Stimulated activated CD8-positive, alpha-beta memory T cell treated with anti-CD3 and anti-CD28 coated beads, Interleukin-2, amount 100 ng/mL, for 1 hour (primary cell): ENCODE data around the gene DCDC2.
"Not testable (repeated sequence)": the region's sequence is repeated elsewhere in the genome, so short reads cannot be mapped to it uniquely, and the experiment has no call there.

Experiments
- DNase-seq, 2 donors: peaks; one replicate each; pipeline ENCODE4 v3.0.0-alpha.2; 2020; ENCODE audit warnings: low read depth in 2 of 2

DCDC2 gene

GRCh38 chr6:24148154-24148570, 209.7 kb downstream of the DCDC2 start:
- DNase-seq: no peak

DNA sequence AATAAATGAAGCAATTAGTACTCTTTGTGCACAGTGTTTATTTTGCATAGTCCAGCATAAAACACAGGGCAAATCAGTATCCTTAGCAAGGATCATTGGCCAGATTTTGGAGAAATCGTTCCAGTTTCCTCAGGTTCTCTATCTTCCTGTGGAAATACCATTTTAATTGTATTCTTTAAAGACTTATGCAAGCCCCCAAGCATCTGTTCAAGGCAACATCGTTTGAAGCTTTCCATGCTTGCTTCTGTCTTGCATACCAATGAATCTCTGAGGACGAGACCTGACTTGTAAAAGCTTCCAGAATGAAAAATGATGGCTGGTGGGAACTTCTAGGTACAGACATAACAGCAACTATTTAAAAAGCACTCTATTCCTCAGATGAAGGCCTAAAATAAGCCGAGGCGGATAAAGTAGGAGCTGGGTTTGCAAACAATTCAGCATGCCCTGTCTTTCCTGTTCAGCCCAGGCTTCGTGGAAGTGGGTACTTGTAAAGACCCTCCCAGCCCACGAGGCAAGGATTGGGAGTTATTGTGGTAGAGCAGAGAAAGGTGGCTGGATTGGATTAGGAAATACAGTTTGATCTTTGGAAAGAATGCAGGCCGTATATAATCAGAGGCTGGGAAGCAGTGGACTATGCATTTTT, 210.2 kb downstream of the DCDC2 start:
- no peak for DNase-seq

GRCh38 chr6:24146871-24147270, 211.0 kb downstream of the DCDC2 start:
- DNase-seq: no peak

- DNase-seq: no peak
Measured at GRCh38 chr6:24145690-24146131, 212.1 kb downstream of the DCDC2 start.

DNA sequence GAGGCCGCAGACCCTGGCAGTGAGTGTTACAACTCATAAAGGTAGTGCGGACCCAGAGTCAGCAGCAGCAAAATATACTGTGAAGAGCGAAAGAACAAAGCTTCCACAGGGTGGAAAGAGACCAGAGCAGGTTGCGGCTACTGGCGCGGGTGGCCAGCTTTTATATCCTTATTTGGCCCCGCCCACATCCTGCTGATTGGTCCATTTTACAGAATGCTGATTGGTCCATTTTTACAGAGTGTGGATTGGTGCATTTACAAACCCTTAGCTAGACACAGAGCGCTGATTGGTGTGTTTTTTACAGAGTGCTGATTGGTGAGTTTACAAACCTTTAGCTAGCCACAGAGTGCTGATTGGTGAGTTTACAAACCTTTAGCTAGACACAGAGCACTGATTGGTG, 215.1 kb downstream of the DCDC2 start:
- DNase-seq: not testable (repeated sequence)

DNA sequence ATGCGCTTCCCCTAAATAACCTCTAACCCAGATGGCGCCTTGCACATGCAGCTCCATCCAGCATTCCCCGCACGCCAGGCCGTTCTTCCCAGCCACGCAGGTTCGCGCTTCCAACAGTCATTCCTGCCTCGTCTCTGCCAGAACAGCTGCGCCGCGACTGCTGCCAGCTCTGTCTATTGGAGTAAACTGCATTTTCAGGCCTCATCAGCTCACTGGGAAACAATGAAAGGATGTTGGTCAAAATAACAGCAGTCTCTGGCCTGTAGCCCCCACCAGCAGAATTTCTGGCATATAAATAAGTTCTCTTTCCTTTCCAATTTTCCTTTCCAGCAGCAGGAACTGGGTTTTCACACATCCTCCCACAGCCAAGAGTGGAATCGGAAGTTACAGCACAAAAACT, 217.3 kb downstream of the DCDC2 start:
- DNase-seq: no peak

- no peak for DNase-seq
Measured at GRCh38 chr6:24139639-24140038, 218.2 kb downstream of the DCDC2 start.

- no peak for DNase-seq
Measured at GRCh38 chr6:24139080-24139479, 218.8 kb downstream of the DCDC2 start.

- no peak for DNase-seq
Measured at GRCh38 chr6:24131751-24132150, 226.1 kb downstream of the DCDC2 start.

DNA sequence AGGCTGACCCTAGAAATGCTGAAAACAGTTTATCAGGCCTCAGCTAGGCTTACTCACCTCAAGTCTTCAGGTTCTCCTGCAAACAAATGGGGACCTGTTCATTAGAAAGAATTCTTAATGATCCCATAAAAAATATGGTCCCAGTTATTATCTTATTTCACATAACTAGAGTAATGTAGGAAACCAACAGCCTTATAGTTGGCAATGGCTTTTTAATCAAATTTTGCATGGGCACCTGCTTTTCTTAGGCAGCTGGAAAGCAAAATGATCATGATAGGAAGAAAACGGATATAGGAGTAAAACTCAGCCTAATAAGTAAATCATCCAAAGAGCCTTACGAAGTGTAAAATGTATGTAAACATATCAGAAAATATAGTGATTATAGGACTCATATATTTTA, 230.5 kb downstream of the DCDC2 start:
- no peak for DNase-seq

DNA sequence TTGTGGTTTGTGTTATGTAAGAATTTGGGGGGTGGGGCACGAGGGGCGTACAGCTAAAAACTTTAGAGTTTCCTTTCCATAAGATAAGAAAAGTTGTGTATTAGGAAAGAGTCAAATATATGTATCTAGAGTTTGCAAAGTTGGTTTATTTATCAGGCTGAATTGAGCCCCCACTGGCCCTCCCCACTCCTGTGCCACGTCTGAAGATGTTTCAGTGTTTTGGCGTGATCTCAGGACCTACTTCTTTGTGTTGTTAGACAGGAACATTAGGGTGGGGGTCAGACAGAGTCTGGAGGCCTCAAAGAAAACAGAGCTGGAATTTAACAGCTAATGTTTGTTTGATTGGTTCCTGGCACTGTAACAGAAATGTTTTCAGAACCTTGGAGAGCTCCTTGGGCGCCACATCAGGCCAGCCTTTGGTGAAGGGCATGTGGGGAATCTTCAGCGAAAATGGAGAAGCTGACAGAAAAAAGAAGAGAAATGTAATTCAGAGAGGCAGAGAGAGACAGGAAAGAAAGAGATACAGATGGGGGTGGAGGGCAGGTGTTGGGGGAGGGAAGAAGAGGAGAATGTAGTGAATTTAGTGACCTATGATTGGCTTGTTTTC, 231.2 kb downstream of the DCDC2 start:
- no peak for DNase-seq

GRCh38 chr6:24125980-24126379, 231.9 kb downstream of the DCDC2 start, which contains the start of gene NRSN1:
NRSN1 (plus strand) TSS chr6:24126215; CDS start chr6:24134328, 8,113 bp downstream.
- no peak for DNase-seq

DNA sequence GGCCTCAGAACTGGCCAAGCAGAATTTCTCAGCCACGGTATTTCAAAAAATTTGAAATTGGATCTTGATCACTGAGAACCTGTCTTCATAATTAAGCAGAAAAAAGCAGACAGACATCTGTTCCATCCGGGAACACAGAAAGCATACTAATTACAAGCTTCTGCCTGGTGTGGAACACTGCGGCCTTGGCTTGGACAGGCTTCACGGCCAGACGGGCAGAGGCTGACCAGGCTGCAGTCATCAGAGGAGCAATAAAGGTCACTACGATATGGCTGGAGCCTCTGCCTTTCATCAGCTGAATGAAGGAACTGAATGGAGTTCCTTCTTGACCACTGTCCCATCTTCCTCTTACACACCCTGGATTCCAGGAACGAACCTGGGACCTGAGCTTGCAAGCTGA, 235.7 kb downstream of the DCDC2 start:
- DNase-seq: no peak
